Fibroblast of upper back skin (primary cell): Measurements from ENCODE around the gene PDE6H.

Source experiments
- DNase-seq: peaks from one replicate; pipeline ENCODE4 v3.0.0-alpha.2; 2013

Gene PDE6H

GRCh38 chr12:14972816-14973215 lies at the start of gene PDE6H:
Gene PDE6H (plus strand): TSS chr12:14973042. CDS start chr12:14978013, 4,971 bp downstream.
- DNase-seq: no peak

DNA sequence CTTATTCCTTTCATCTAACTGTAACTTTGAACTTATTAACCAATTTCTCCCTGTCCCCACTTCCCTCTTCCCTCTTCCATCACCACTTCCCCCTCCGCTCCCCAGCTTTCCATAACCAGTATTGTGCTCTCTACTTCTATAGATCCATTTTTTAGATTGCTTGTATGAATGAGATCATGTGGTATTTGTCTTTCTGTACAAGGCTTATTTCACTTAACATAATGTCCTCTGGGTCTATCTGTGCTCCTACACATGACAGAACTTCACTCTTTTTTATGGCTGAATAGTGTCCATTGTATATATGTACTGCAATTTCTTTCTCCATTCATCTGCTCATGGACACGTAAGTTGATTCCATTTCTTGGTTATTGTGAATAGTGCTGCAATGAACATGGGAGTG lies 48.9 kb upstream of the PDE6H start:
- no peak for DNase-seq

- DNase-seq: no peak
These were observed 48.3 kb upstream of the PDE6H start for GRCh38 chr12:14924541-14924940.

DNA sequence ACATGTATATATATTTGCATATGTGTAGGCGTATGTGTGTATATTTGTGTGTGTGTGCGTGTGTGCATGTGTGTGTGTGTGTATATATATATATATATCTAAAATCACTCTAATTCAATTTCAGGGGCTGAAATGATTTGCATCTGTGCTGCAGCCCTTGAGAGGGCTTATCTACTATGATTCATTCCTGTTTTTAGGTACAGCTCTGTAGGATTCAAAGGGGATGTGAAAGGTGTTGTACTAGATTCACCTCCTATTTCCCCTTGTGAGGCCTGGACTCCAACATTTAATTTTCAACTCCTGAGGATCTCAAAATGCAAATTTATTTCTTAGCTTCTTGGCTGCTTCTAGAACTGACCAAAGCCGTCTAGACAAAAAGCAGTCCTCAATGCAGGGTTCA lies 45.6 kb upstream of the PDE6H start:
- no peak for DNase-seq

- DNase-seq: no peak
These were observed 43.9 kb upstream of the PDE6H start for GRCh38 chr12:14928931-14929330.

DNA sequence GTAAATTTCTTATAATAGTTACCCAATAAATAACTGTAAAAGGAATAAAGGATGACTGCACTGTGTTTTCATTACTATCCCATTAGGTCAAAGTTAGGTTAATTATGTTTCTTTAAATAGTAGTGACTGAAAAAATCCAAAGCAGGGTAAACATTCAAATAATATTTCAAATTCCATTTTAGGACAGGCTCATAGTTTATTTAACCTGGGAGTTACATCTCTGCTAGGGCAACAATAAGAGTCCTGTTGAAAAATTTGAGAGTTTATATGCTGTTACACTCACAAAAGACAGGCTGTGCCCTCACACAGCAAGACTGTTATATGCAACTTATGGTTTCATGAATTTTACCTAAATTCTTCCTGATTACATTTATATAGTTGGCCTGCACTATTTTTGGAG lies 42.5 kb upstream of the PDE6H start:
- DNase-seq: no peak

DNA sequence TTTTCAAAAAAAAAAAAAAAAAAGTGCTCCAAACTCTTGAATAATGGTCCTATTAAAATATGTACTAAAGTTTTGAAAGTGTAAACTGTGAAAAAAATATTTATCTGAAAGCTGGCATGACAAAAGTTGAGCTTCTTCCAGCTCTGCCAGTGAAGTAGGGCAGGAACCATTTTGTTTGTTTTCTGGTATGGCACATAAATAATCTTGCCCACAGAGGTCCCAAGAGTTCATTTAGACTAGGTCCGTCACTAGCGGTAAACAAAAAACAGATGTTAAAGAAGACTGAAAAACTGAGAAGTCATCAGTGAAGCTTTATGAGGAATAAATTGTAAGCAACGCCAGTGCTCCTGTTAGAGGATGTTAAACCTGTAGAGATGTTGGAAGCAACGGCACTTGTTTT lies 41.5 kb upstream of the PDE6H start:
- DNase-seq: no peak

DNA sequence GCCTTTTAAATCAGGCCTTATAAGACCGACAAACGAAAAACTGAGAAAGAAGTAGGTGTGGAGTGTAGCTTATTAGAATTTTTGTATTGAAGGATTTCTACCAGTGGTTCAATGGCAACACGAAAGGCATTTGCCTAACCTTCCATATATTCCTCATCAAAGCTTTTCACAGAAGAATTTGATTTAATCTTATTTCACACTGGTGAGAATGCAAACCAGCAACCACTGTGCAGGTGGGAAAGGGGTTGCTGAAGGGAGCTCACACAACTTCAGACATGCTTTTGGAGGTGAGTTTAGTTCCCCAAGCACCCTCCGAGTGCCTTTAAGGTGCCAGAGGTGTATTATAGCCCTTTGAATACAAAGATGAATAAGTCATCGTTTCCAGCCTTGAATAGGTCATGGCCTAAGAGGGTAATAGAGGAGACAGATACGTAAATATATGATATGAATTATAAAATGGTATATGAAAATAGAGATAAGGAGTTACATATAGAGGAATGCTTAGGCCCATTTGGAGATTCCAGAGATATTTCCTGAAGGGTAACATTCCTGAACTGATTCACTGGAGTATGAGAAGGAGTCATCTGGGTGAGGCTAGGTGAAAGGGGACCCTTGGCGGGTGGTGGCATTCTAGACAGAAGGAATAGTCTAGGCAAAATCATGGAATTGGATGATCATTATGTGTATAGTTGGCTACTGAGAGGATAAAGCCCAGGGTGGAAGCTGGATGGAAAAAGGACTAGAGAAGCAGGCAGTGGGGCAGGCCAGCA lies 40.9 kb upstream of the PDE6H start:
- no peak for DNase-seq

DNA sequence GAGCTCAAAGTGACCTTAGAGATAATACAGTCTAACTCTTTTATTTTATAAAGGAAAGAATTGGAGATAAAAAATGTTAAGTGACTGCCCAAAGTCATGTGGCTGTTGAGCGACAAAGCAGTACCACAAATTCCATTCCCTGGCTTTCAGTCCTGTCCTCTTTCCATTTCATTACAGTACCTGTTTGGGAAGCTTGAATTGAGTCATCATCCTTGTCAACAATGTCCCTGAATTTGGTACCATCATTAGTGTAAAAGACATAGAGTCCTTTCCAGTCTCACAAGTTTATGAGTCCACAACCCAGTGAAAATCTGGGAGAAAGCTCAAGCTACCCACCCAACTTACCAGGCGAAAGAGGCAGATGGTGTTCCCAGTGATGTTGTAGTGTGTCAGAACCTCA lies 38.3 kb upstream of the PDE6H start:
- no peak for DNase-seq

DNA sequence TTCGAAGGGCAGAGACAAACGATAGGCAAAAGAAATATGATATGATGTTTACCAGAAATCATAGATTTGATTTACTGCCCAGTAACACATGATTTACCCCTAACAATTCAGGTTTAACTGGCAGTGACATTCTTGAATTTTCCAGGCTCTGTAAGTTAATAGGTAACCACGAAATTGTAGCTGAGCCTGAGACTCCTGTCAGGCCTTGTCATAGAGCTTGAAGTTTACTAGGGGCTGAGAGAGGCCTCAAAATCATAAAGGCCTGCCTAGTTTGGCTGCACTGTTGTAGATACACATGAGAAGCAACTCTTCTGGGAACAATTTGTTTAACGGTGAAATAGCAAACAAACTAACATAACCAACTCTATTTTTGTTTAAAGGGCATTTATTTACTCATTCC lies 37.8 kb upstream of the PDE6H start:
- DNase-seq: no peak

DNA sequence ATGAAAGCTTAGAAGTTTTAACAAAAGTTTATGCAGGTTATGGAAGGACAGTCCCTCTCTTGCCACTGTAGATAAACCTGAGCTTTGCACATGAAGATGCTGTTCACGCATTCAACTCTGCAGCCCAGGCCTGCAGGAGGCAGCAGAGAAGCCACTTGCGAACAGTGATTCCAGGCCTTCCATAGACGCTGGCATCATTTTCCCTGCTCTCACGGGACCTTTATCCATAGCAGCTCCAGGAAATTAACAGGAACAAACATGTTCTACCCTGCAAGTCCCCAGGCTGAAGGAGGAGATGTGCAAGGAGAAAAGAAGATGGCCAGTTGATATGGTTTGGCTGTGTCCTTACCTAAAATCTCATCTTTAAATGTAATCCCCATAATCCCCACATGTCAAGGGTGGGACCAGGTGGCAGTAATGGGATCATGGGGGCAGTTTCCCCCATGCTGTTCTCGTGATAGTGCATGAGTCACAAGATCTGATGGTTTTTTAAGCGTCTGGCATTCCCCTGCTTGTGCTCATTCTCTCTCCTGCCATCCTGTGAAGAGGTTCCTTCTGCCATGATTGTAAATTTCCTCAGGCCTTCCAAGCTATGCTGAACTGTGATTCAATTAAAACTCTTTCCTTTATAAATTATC lies 36.5 kb upstream of the PDE6H start:
- no peak for DNase-seq

DNA sequence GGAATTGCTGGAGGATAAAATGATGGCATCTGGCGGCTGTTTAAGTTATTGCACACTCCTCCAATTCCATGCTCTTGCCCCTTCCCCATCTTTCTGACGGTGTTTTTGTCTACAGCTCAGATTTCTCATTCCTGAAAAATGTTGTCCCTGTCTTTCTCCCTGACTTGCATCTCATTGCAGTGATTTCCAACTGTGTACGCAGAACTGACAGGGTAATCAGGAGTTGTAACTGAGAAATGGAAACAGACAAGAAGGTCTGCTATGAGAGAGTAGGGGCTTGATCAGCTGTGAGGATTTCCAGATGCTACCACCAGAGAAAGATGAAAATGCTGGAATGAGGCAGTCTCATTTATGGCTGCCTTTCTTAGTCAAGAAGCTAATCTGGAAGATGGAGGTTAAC lies 35.8 kb upstream of the PDE6H start:
- DNase-seq: no peak

GRCh38 chr12:14937689-14938088 lies 35.2 kb upstream of the PDE6H start:
- no peak for DNase-seq

DNA sequence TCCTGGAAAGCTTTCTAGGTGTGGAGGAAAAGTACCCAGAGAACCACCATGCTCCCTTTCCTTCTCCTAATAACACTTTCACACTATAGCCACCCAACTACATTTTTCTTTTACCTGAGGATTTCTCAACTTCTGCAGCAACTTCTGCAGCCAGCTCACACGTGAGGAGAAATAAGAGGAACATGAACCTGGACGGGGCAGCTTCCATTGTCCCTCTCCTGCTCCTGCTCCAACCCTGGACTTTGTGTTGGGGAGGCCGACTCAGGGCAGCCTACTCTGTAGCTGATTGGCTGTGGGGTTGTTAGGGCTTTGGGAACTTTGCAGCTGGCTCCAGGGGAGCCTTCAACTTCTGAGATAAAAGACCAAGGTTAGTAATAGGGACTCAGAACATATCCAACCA lies 34.5 kb upstream of the PDE6H start, which contains the start of gene ERP27:
Gene ERP27 (minus strand): TSS at position 237 of the 400 bp plus-strand sequence. CDS start 29 bp downstream, at position 208.
- no peak for DNase-seq

DNA sequence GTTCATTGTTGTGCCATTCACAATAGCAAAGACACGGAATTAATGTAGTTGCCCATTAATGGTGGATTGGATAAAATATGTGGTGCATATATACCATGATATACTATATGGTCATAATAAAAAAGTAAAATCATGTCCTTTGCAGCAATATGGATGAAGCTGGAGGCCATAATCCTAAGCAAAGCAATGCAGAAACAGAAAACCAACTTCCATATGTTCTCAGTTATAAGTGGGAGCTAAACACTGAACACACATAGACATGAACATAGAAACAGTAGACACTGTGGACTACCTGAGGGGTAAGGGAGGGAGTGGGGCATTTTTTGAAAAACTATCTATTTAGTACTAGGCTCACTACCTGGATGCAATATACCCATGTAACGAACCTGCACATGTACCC lies 31.5 kb upstream of the PDE6H start:
- DNase-seq: no peak

DNA sequence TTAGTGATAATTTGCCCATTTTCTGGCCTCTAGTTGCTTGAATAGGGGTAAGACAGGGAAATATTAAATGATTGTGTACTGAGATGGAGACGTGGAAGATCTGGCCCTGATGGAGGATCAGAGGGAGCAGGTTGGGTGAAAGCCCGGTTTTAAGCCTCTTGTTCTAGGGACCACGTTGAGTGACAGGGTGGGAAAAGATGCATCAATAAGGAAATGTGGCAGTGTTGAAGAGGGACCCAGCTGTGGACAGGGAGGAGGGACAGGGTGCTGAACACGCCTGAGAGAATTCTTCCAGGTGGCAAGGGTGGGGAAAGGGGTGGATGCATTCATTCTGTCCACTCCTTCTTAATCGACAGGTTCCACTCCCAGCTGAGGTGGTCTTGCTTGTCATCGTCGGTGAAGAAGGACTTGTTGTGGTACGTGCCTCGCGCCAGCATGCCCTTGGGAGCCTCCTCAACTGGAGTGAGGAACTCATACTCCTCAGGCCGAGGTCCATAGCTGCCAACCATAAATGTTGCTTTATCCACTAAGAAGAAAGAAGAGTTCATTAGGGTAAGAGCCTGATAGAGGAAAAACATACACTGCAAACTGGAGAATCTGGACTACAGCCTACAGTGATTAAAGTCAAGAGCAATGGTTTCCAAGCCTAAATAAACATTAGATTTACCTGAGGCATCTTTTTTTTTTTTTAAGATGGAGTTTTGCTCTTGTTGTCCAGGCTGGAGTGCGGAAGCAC lies 30.5 kb upstream of the PDE6H start:
- no peak for DNase-seq

DNA sequence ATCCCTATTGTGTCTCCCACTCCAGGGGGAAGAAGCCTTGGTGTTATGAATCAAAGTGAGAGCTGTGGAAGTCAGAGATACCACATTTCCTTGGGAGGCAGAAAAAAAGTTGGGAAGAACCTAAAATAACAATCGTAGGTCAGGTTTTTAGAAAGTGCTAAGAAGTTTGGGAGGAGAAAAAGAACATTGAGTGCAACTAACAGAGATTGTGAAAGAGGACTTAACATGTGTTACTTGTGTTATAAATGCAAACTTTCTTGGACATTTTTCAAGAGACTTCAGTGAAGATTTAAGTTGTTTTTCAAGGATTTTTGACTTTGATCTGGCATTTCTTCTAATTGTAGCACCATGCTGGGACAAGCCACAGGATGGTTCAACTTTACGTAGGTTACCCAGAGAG lies 26.7 kb upstream of the PDE6H start:
- no peak for DNase-seq

GRCh38 chr12:14946861-14947260 lies 26.0 kb upstream of the PDE6H start:
- no peak for DNase-seq

DNA sequence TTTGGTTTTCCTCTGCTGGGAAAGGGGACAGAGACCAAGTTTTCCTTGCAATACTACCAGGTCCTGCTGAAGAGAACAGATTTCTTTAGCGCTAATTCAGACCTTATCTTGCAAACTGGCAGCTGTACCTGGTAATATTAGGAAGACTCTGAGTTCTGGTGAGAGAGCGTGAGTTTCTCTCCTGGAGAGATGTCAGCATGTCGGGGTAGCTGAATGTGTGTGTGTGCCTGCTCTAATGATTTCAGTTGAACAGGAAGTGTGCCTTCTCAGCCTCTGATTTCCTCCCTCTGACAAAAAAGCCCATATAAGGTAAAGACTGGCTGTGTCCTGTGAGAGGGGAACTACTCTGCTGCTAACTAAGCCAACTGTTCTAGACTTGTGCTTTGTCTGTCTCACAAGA lies 24.2 kb upstream of the PDE6H start:
- peak; percentile 91 for DNase-seq

GRCh38 chr12:14949631-14950030 lies 23.2 kb upstream of the PDE6H start:
- DNase-seq: no peak

DNA sequence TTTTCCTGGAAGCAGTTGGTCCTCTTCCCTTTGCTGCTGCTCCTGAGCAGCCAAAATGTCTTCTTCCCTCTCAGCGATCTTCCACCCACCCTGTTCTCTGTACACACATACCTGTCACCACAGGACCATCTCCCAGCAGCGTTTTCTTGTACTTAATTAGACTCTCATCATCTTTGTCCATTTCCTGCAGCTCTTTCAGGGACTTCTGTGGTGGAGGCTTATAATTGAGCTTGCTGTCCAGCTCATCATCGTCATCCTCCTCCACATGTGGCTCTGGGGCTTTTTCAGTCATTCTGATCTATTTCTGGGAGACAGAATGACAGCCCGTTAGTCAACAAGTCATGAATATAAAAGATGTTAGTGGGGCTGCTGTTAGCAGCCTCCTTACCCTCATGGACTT lies 22.4 kb upstream of the PDE6H start:
- no peak for DNase-seq

- no peak for DNase-seq
These were observed 21.7 kb upstream of the PDE6H start for GRCh38 chr12:14950982-14951746.

DNA sequence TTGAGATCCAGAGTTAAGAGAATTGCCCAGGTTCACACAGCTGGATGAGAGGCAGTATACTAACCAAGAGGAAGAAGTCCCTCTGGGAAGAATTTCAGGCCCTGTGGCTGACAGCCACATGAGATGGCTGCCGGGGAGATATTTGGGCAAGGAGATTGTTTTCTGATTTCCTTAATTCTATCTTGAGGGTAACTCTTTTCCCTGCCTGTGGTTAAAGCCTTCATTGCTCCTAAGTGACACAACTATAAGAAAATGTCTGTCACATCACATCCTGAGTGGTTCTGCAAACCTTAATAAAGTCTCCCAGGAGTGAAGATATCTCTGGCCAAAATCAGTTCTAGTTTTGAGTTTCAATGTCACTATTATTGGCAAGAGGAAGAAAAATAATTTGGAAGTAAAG lies 21.0 kb upstream of the PDE6H start:
- no peak for DNase-seq
